Stimulated activated naive CD8-positive, alpha-beta T cell treated with anti-CD3 and anti-CD28 coated beads, Interleukin-15, amount 100 ng/mL, for 72 hours (primary cell): ENCODE data around the gene SLC9A3.

Experiments used
- ATAC-seq: fragments of 150-1000 bp; cut with Tn5 transposase; 2 replicates; pipeline ENCODE4 v1.10.0; 2021; ENCODE audit warnings: mild to moderate bottlenecking, moderate library complexity
- DNase-seq, 2 donors: peaks; one replicate each; pipeline ENCODE4 v3.0.0; 2021 to 2022
- H3K27ac Mint-ChIP-seq, 2 donors: one replicate each; pipeline ENCODE4 v1.8.0; 2022; ENCODE audit warnings: mild to moderate bottlenecking in 2 of 2, mixed read lengths in 2 of 2, moderate library complexity in 2 of 2
- H3K27me3 Mint-ChIP-seq: one replicate; pipeline ENCODE4 v1.8.0; 2022; ENCODE audit warnings: mixed read lengths
- H3K4me1 Mint-ChIP-seq: one replicate; pipeline ENCODE4 v1.8.0; 2022; ENCODE audit warnings: mild to moderate bottlenecking, mixed read lengths
- H3K4me3 Mint-ChIP-seq, 2 donors: one replicate each; pipeline ENCODE4 v1.8.0; 2022; ENCODE audit warnings: mild to moderate bottlenecking in 2 of 2, mixed read lengths in 2 of 2, moderate library complexity in 1 of 2
- H3K9me3 Mint-ChIP-seq, 2 donors: one replicate each; pipeline ENCODE4 v1.8.0; 2022; ENCODE audit warnings: mixed read lengths in 2 of 2

SLC9A3 gene

DNA sequence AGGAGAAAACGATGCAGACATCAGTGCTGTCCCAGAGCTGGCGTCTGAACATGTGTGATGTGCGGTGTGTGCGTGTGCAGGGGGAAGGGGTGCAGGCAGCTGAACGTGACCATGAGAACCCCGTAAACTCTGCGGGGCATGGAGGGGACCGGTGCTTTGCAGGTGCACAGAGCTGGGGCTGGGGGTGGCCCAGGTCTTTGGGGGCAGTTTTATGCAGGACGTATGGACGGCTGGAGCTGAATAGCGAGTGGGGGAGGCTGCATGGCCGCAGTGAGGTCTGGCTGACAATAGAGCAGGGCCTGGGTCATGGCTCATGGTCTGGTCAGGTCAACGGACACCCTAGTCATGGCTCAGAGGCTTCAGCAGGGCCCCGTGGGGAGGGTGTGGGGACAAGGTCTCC lies 84.6 kb downstream of the SLC9A3 start:
- H3K9me3 Mint-ChIP-seq: no peaks in the 10 kb centered on the region
- H3K27ac Mint-ChIP-seq: peak overlapping the region in 1 of 2 donors; percentile 71
- H3K27me3 Mint-ChIP-seq: no peaks in the 10 kb centered on the region
- DNase-seq: no peak
- H3K4me1 Mint-ChIP-seq: peaks cover 32% of the 10 kb centered on the region
- H3K4me3 Mint-ChIP-seq: no peak overlapping the region
- ATAC-seq: no peak

DNA sequence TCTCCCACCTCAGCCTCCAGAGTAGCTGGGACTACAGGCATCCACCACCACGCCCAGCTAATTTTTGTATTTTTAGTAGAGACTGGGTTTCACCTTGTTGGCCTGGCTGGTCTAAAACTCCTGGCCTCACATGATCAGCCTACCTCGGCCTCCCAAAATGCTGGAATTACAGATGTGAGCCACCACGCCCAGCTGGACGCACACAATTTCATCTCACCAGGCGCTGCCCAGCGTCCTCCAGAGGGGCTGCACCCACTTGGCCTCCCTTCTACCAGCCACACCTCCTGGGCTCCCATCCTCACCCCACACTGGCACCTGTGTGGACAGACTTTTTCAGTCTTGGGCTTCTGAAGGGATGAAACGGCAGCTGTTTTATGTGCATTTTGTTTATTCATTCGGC lies 85.1 kb downstream of the SLC9A3 start:
- ATAC-seq: no peak
- no peaks in the 10 kb centered on the region for H3K27me3 Mint-ChIP-seq
- H3K4me3 Mint-ChIP-seq: no peak overlapping the region
- H3K9me3 Mint-ChIP-seq: no peaks in the 10 kb centered on the region
- DNase-seq: no peak
- H3K4me1 Mint-ChIP-seq: peaks cover 27% of the 10 kb centered on the region
- H3K27ac Mint-ChIP-seq: peak overlapping the region in 1 of 2 donors; percentile 71

DNA sequence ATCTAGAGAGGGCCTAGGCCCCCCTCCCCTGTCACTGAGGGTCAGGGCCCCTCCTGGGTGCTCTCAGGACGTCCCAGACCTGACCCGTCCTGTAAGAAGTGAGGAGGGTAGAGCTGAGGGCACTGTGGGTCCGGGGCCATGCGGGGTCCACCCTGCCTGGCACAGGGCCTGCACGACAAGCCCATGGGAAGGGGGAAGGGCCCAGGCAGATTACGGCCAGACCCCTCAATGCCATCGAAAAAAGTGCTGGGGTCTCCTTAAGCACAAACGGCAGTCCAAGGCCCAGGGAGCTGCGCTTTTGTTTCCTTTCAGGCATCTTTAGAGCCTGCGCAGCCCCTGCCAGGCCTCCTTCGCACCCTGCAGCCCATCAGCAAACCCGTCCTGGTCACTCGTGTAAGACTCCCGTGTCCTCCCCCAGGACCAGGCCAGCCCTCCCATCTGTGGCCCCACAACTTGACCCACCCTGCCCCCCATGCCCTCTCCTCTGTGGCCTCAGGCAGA lies 85.7 kb downstream of the SLC9A3 start:
- ATAC-seq: no peak
- no peak overlapping the region for H3K4me3 Mint-ChIP-seq
- DNase-seq: no peak
- no peaks in the 10 kb centered on the region for H3K27me3 Mint-ChIP-seq
- H3K4me1 Mint-ChIP-seq: peaks cover 21% of the 10 kb centered on the region
- peak overlapping the region in 1 of 2 donors; percentile 59 for H3K27ac Mint-ChIP-seq
- H3K9me3 Mint-ChIP-seq: no peaks in the 10 kb centered on the region

DNA sequence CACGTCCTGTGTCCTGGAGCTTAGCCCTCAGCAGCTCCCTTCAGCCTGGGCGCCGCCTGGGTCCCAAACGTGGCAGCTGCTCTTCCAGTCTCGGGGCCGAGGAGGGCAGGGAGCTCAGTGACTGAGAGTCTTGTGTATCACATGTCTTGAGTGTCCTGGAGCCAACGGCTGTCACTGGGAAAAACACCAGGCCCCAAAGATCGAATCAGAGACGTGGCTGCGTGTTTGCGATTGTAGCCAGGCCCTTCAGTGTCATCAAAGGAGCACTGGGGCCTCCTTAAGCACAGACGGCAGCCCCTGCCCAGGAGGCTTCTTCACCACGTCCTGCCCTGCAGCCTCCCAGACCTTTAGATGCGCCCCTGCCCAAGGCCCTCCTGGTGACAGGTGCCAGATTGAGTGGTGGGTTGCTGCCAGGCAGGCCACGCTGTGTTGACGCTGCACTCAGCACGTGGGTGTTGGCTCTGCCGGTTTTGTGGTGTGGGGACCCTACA lies 86.9 kb downstream of the SLC9A3 start:
- no peak for ATAC-seq
- no peak overlapping the region for H3K4me3 Mint-ChIP-seq
- H3K27ac Mint-ChIP-seq: peak overlapping the region in 1 of 2 donors; percentile 80
- no peak for DNase-seq
- H3K27me3 Mint-ChIP-seq: no peaks in the 10 kb centered on the region
- H3K4me1 Mint-ChIP-seq: peaks cover 16% of the 10 kb centered on the region
- H3K9me3 Mint-ChIP-seq: no peaks in the 10 kb centered on the region

DNA sequence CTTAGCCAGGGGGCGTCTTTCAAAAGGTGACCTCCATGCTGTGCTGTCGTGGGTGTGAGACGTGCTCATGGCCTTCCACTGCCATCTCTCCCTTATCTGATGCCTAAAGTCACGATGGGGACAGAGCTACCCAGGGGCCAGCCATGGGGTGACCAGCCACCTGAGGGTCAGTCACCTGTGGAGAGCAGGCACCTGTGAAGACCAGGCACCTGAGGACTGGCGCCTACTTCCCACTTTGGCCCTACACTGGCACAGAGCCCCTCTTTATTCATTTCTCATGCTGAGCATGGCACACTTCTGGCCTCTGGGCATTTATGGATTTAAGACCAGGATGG lies 87.6 kb downstream of the SLC9A3 start:
- Mint-ChIP-seq H3K27me3 (no peaks in the 10 kb centered on the region), H3K4me1 (peaks cover 12% of the 10 kb centered on the region), H3K4me3 (no peak overlapping the region), H3K9me3 (no peaks in the 10 kb centered on the region), H3K27ac (peak overlapping the region in 1 of 2 donors; percentile 66)
- ATAC-seq (no peak), DNase-seq (no peak)

DNA sequence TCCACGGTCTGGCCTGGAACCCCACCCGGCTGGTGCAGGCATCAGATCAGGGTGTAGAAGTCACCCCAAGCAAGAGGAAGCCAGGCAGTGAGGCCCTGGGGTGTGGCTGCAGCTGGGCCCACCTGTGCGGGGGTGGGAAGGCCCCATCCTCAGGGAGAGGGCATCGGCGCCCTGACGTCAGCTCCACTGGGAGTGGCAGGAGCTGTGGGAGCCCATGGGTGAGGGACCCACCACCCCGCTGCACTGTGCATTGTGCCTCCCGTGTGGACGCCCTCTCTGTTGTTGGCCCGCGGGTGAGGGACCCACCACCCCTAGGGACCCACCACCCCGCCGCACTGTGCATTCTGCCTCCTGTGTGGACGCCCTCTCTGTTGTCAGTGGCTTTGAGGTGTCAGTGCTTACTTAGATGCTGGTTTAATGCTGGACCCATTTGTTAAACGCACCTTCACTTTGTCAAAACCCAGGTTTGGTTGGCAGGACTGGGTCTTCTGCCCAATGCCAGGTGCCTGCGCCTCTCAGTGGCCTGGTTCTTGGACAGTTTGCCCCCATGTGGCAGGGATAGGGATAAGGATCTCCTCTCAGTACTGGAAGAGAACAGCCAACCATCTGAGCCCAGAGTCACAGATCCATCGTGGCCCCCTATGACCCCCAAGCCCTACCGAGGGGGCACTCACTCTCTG lies 88.1 kb downstream of the SLC9A3 start:
- no peak for DNase-seq
- Mint-ChIP-seq H3K27me3 (no peaks in the 10 kb centered on the region), H3K4me3 (no peak overlapping the region), H3K4me1 (peaks cover 13% of the 10 kb centered on the region), H3K9me3 (no peaks in the 10 kb centered on the region), H3K27ac (peak overlapping the region in 1 of 2 donors; percentile 66)
- peak; percentile 74 for ATAC-seq

DNA sequence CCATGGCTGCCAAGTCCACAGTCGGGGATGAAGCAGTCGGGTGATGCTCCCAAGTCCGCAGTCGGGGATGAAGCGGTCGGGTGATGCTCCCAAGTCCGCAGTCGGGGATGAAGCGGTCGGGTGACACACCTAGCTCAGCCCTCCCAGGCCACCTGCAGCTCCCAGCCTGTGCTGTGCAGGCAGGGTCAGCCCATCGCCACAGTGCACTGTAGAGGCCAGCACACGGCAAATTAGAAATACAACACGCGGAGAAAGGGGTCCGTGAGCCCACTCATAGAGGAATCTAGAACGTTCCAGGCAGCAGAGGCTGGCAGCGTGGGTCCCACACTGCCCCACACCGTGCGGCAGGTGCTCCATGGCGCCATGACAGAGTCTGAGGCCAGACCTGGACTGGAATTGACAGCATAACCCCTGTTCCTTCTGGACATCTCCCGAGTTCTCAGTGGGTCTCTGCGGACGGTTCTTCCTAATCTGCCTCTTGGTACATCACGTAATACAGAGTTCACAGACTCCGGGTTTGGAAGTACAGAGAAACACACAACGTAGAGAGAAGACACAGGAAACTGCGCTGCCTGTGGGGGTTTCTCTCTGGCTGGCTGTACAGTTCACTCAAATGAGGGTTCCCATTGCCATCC lies 89.0 kb downstream of the SLC9A3 start:
- H3K27me3 Mint-ChIP-seq: no peaks in the 10 kb centered on the region

DNA sequence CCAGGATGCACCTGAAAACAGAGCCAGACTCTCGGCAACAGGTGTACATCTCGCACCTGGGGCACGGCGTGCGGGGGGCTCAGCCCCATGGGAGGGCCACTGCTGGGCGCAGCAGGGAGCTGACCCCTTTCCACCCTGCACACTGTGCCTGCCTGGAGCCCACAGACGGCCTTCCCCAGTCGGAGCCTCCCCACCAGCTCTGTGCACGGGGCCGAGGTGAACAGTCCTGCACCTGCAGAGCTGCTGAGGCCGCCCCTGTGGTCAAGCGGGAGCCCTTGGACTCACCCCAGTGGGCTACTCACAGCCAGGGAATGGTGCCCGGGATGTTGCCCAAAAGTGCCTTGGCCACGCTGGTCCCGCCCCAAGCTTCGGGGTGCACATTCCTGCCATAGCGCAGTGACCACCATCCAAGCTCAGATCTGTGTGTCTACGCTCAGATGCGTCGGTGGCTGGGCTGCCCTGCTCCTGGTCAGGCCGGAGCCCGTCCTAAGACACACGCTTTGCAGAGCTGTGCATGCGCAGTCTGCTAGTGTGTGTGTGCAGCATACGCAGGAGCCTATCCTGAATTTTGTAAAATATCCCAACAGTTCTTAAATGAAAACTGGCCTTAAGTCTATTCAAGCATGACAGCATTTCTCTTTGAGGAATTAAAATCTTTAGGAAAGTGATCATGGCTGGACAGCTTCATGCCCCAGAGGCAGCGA lies 89.7 kb downstream of the SLC9A3 start:
- Mint-ChIP-seq H3K4me3 (no peak overlapping the region), H3K27ac (no peak overlapping the region), H3K9me3 (no peaks in the 10 kb centered on the region), H3K27me3 (no peaks in the 10 kb centered on the region), H3K4me1 (peaks cover 23% of the 10 kb centered on the region)
- DNase-seq (no peak), ATAC-seq (no peak)

More for the DNA sequence above, 89.0 kb downstream of the SLC9A3 start:
- Mint-ChIP-seq H3K9me3 (no peaks in the 10 kb centered on the region), H3K4me1 (peaks cover 16% of the 10 kb centered on the region), H3K27ac (peak overlapping the region in 1 of 2 donors; percentile 16), H3K4me3 (no peak overlapping the region)
- ATAC-seq (no peak), DNase-seq (no peak)

DNA sequence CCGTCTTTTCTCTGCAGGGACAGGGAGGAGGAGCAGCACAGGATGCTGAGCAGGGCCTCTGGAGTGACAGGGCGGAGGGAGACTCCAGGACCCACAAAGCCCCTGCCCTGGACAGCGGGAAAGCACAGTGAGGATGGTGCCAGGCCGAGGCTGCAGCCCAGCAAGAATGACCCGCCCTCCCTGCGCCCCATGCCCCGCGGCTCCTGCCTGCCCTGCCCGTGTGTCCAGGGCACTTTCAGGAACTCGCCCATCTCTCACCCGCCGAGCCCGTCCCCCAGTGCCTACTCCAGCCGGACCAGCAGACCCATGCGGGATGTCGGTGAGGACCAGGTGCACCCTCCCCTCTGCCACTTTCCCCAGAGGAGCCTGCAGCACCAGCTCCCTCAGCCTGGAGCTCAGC lies 90.4 kb downstream of the SLC9A3 start:
- DNase-seq (no peak), ATAC-seq (no peak)
- no peak overlapping the region for H3K4me3 Mint-ChIP-seq
- H3K27me3 Mint-ChIP-seq: no peaks in the 10 kb centered on the region
- H3K9me3 Mint-ChIP-seq: no peaks in the 10 kb centered on the region
- peak overlapping the region in 1 of 2 donors; percentile 90 for H3K27ac Mint-ChIP-seq
- peaks cover 23% of the 10 kb centered on the region for H3K4me1 Mint-ChIP-seq

DNA sequence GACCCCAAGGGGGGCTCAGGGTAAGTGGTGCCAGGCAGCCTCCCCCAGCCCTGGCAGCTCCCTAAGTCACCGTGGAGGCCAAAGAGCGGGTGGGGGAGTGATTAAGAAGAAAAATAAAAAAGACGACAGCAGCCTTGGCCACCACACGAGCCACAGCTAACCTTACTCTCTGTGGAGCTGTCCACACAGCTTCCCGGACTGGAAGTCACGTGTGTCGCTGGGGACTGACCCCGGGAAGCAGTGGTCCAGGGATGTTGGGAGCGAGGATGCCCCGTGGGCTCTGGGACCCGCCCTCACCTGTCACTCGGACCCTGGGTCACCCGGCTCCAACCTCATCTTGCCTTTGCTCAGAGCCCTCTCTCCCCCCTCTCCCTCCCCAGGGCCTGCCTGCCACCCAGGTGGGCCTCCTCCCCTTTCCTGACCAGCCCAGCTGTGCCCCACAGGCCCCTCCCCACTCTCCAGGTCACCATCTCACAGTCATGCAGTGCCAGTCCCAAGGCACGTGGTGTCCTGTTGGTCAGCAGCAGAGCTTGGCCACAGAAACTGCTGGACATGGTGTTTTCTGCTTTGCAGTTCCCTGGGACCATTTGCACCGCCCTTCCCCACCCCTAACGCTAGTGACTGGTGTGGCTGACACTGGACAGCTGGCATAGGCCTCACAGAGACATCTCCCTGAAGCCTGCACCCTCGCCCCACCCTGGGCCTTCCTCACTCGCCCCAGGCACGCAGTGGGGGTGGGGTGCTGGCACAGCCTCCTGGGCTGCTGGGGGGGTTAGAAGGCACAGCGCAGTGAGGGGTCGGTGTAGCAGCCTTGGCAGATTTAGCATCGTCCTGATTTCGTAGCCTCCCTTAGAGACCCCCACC lies 91.1 kb downstream of the SLC9A3 start:
- Mint-ChIP-seq H3K27ac (peak overlapping the region in 1 of 2 donors; percentile 90), H3K4me1 (peaks cover 23% of the 10 kb centered on the region), H3K9me3 (no peaks in the 10 kb centered on the region), H3K27me3 (no peaks in the 10 kb centered on the region), H3K4me3 (no peak overlapping the region)
- DNase-seq (no peak), ATAC-seq (no peak)

DNA sequence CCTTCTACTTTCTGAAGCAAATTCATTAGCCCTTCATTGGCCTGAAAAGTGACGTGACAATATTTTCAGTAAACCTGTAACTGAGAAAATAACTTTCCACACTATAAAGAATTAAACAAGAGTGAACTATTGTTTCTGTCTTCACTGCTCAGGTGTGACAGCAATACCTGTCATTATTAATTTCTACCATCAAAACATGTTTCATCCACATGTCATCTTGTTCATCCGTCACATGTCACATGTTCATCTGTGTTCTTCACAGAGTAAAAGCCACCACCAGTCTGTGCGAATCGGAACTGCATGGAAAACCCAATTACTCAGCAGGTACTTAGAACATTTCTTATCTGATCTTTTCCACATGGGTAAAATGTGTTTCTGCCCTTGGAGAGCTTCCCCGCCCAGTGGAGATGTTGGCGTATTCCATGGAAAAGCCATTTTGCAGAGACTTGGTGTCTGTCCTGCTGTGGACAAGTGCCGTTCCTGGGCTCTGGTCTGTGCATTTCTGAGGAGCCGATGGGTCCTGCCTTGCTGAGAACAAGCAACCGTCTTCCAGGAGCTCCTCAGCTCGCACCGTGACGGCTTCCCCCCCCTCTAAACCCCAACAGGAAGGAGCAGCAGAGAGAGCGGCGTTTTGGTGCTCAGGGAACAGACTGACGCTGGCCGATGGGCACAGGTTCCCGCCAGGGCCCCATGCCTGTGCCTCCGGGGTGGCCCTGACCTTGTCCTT lies 91.9 kb downstream of the SLC9A3 start:
- H3K27me3 Mint-ChIP-seq: no peaks in the 10 kb centered on the region
- H3K9me3 Mint-ChIP-seq: no peaks in the 10 kb centered on the region
- no peak for DNase-seq
- peaks cover 23% of the 10 kb centered on the region for H3K4me1 Mint-ChIP-seq
- no peak for ATAC-seq
- H3K4me3 Mint-ChIP-seq: no peak overlapping the region
- H3K27ac Mint-ChIP-seq: peak overlapping the region; percentile 13 to 70

DNA sequence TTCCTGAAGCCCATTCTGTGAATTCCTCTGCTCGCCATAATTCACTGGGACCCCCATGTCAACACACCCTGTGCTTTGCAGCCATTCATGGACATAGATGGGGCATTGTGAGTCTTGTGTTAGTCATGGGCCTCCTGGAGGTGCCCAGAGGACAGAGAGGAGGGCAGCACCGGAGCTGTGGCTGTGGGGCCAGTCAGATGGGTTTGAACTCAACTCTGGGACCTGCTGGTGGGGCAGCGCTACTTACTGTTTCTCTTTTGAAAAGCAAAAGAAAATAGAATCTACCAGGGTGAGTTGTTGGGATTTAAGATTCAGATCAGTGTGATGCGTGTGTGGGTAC lies 92.6 kb downstream of the SLC9A3 start:
- ATAC-seq (no peak), DNase-seq (no peak)
- Mint-ChIP-seq H3K27me3 (no peaks in the 10 kb centered on the region), H3K9me3 (peaks cover 0 to under 1% of the 10 kb centered on the region in 2 donors), H3K4me1 (peaks cover 23% of the 10 kb centered on the region), H3K27ac (no peak overlapping the region), H3K4me3 (no peak overlapping the region)

DNA sequence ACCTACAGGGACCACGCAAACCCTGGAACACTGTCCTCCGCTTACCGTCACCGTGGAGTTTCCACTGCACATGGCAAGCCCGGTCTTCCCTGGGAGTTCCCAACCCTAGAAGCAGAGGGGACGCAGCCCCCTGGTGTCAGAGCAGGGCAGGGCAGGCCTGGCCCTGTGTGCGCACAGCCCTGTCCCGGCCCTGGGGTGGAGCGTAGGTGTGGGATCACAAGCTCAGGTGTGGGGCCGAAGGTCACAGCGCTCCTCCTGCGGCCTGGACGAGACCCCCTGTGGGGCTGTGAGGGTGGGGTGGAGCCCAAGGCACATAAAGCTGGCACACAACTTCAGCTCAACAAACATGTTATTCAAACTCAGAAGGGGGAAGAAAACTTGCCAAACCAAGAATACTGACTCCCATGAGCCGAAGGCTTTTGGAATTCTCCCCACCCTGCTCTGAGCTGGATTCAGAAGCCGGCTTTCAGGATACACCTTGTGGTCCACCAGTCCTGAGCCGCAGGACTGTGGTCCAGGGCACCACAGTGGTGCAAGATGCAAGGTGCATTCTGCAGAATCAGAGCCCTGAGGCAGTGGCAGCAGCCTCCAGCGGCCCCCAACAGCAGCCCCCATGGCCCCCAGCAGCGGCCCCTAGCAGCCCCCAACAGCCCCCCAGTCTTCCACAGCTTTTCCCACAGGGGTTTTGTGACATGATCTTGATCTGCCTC lies 93.1 kb downstream of the SLC9A3 start:
- ATAC-seq (peak; percentile 88), DNase-seq (peak; percentile 46 to 47)
- H3K27ac Mint-ChIP-seq: peak overlapping the region in 1 of 2 donors; percentile 50
- no peak overlapping the region for H3K4me3 Mint-ChIP-seq
- H3K4me1 Mint-ChIP-seq: peaks cover 23% of the 10 kb centered on the region
- peaks cover 5 to 6% of the 10 kb centered on the region in 2 donors for H3K9me3 Mint-ChIP-seq
- no peaks in the 10 kb centered on the region for H3K27me3 Mint-ChIP-seq

DNA sequence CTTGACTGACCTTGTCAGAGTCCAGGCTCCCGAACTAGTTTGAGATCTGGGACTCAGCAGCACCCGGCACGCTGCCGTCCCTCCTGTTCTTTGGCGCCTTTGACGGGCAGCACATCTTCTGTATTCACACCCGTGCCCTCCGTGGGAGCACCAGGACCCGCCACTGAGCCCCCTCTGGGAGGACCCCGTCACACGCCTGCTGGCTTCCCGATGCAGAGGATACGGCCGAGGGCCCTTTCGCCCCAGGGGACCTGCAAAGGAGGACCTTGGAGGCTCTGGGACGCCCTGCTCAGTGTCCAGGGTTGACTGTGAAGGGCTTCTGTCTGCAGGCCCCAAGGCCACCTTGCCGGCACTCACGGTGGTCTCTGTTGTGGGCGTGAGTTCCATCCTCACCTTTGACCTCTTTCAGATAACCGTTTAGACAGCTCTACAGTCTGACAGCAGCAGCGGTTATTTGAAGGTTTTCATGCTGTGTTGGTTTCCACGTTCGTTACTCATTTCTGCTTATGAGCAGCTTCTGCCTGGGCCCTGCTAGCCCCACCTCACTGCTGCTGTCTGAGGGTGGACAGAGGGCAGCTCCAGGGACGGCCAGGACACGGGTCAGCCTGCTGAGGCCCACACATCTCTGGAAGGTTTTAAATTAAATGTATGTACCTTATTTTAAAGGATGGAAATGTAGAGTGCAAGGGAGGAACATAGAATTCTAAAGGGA lies 93.9 kb downstream of the SLC9A3 start:
- Mint-ChIP-seq H3K27me3 (no peaks in the 10 kb centered on the region), H3K27ac (peak overlapping the region in 1 of 2 donors; percentile 50), H3K4me3 (no peak overlapping the region), H3K4me1 (peaks cover 30% of the 10 kb centered on the region), H3K9me3 (peaks cover 7 to 9% of the 10 kb centered on the region in 2 donors)
- DNase-seq: peak in 1 of 2 donors; percentile 9
- ATAC-seq: no peak
